Inflammatory macrophage treated with lipopolysaccharide for 1 hour (primary cell): ENCODE data around the gene NHLRC1.

ENCODE experiments used
- DNase-seq, 2 donors: peaks; one replicate each; pipeline ENCODE4 v3.0.0-alpha.2; 2020 to 2022

Gene NHLRC1

DNA sequence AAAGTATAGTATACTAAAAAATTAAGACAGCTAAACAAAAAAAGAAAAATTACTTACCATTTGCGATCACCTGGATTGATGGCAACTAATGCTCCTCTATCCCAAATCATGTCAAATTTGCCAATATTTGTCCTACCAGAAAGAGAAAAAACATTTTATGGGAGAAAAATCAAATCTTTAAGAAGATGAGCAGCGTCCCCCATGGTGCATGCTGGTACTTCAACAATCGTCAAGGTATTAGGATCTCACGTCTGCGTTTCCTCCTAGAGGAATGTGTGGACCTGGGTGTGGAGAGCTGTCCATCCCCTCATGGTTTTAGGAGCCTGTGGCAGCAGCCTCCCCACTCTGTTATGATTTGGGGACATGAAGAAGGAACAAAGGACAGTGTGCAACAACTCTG is 16.4 kb upstream of the NHLRC1 start:
- no peak for DNase-seq

DNA sequence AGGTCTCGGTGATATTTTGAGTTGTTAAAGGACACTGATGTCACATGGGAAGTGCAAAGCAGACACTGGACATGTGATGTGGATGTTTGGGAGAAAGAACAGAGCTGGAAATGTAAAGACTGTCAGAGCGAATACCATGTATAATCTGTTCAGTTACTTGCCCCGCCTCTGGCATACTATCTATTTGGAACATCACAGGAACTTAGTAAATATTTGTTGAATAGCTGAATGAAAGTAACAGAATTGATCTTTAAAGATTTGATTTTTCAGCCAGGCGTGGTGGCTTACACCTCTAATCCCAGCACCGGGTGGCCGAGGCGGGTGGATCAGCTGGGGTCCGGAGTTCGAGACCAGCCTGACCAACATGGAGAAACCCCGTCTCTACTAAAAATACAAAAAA is 13.8 kb upstream of the NHLRC1 start:
- DNase-seq, result no peak

DNA sequence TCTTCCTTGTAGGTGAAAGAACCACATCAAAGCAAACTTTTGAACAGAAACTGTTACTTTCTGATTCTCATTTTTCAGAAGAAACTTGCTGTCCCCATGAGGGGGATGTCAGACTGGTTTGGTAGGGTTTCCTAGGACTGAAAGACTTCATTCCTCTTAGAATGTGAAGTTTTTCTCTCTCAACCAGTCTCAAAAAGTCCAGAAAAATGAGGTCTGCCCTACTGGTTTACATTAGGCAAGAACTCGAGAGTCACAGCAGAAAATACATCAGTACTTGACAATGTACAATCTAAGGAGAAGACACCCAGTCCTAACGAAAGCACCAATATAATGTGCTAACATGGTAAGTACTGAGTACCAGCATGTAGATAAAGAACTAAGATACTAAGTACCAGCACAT is 12.7 kb upstream of the NHLRC1 start:
- DNase-seq, result no peak

DNA sequence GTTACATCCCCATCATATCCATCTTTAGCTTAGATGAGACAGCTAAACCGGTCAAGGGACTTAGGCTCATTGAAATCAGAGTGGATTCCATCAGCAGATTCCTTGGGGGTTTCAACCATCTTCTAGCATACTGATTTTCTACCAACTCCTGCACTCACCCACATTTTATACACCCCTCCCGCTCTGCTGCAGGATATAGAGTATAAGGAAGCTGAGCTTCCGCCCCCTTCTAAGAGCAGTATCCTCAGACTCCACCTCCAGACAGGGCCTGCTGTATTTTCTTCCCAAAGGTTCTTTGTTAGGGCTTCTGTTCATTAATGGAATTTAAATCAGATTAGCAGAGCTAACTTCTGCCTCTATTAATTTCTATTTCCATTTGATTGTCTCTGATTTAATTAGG is 9.9 kb upstream of the NHLRC1 start:
- no peak for DNase-seq

DNA sequence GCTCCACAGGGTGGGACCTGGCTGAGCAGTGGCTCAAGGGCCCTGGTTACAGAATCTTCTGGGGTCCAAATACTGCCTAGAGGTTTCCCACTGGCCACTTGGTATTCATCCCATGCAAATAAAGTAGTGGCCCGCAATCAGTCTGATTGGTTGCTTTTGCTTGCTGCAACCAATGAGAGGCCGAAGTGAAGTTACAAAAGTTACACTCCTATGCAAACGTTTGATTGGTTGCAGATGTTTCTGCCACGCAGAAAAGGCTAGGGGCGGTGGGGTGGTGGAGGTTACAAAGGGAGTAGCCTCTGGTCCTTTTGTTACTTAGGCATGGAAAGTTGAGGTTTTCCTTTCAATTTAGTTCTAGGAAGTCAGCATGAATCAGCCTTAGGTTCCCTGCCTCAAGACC is 3.6 kb upstream of the NHLRC1 start:
- no peak for DNase-seq

DNA sequence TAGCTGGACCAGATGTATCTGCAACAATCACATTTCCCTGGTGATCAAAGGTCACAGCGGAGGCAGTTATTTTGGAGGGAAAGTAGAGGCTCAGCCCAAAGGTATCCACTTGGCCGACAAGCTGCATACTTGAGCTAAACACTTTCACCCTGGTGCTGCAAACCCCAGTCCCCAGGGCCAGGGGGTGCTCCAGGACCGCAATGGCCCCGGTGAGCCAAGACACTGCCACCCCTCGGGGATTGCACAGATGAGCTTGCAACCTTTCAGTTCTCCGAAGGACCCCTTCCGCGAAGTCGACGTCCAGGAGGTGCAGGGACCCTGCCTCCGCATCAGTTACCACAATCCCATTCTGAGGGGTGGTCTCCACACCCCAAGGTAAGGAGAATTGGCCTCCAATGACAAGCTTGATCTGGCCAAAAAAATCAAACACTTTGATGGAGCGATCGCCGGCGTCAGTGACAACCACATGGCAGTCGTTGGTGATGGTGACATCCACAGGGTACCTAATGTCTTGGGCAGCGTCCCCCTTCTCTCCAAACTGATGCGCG is 823 bp downstream of the NHLRC1 start:
- DNase-seq, result no peak

DNA sequence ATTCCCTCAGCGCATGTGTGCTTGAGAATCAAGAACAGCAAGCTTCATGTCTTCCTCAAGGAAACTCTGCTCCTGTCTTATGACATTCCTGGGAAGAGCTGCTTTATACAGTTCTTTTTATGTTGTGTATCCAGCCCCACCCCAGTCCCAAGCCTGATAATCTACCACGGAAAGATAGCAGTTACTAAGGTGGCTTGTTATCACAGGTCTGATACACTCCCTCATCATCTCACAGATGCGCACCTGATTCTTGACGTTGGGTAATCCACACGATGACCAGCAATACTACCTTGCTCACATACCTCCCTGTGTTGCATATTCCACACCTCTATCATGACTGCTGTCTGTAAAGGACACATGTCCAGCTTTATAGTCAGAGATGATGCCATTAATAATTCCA is 3.2 kb downstream of the NHLRC1 start:
- no peak for DNase-seq

DNA sequence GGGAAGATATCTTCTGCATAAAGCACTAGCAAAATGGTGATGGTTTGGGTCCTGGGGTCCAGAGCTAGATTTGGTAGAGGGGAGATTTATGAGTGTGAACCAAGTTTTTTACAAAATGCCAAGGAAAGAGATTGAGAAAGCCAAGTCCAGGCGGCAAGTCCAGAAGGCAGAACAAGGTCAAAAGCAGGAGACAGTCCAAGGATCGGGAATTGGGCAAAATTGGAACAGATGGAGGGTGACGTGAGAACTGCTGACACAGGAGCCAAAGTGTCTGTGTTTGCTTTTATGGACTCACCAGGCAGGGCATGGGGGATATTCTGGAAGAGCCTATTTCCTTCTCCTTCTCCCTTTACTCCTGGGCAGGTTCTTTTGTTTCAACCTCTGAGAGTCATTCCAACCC is 4.1 kb downstream of the NHLRC1 start:
- no peak for DNase-seq

DNA sequence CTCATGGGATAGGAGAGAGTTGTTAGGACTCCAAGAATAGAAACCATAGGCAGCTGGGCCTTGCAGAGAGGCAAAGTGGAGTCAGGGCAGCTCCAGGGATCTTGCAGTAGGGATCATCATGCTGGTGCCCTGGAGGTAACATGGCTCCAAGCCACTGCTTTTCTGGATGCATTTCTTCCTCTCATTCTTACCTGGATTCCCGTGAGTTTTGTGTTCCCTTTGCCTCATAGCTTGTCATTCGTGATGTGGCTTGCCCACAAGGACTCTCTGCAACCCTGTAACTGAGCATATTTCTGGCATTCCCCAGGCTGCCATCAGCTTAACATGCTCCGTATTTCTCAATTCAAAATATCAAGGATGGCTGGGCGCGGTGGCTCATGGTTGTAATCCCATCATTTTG is 5.3 kb downstream of the NHLRC1 start:
- no peak for DNase-seq

DNA sequence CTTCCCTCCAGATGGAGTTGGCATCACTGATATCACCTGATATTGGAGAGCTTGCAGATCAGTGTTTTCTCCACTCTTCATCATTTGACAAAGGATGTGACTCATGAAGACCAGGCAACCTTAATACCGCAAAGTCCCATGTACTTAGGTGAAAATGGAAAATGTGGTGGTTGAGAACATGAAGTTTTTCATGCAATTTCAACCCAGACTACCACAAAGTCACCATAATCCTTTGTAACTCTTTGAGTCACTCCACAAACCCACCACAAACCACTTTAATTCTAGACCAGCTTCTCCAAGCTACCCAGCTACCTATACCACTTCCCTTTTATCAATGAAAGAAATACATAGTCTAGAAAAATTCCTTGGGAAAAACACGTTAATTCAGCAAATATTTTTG is 7.1 kb downstream of the NHLRC1 start:
- no peak for DNase-seq

DNA sequence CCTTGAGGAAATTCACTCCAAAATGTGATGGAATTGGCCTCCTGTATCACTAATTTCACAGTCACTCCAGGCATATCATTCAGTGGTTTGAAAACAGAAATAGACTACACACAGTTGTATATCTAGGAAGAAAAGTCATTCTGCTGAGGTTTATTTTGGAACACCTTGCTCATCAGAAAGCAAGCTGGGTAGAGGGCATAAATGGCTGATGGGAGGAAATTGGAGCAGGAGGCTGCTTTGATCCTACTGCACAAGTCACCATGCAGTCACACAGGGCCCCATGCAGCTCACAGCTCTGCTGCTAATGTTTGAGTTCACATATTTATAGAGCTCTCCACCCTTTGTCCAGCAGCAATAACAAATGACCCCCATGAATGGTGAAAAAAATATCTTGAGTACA is 12.3 kb downstream of the NHLRC1 start:
- no peak for DNase-seq

DNA sequence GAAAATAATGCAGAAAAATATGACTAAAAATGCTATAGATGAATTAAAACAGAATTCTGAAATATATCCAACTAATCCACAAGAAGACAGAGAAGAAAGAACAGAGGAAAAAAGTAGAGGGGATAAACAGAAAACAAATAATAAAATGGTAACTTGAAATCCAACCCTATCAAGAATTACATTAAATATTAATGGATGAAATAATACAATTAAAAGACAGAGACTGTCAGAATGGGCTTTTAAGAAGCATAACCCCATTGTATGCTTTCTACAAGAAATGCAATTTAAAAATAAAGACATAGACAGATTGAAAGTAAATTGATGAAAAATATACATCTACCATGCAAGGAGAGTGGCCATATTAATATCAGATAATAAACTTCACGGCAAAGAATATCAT is 15.4 kb downstream of the NHLRC1 start:
- no peak for DNase-seq

DNA sequence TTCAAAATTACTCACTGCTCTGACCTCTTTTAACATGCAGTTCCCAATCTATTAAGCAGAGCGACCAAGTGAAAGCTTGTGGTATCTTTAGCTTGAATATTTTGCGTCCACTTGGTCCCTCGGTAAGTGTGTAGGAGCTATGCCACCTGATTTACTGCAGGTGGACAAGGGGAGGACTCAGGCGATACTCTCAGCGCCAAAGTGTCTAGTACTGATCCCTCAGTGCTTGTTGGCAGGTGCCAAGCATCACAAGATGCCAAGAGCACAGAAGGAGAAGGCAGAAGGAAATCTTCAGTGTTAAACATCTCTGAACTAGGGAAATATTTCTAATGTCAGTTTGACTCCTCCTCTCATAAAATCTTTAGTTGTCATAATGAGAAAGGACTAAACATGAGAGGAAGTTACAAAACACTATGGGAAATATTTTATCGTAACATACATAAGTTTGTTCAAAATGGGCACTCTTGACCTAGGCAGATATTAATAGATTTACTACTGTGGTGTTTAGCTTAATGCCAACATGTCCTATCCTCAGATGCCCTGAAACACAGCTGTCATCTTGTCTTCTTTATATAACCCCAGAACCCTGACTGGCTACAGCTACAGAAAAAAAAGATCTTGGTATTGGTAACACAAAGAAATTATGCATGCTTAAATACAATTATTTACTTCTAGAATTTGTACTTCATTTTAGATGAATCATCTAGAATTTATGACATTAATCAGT is 19.5 kb downstream of the NHLRC1 start:
- DNase-seq, result no peak

DNA sequence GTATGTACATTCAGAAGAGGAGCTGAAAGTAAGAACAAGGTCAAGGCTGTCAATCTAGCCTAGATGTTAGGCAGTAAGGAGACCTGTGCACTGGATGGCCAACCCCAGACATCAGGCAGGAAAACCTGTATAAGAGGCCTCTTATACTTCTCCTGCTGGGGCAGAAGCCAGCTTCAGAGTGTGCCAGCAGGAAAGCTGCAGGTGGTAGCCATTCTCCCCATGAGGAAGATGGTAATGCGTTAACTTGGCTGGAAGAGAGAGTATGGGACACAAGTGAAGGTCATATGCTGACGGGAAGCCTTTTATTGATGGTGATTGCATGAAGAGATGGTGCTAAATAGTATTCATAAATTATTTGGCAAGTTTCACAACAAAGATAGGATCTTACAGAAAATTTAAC is 20.6 kb downstream of the NHLRC1 start:
- DNase-seq, result no peak

DNA sequence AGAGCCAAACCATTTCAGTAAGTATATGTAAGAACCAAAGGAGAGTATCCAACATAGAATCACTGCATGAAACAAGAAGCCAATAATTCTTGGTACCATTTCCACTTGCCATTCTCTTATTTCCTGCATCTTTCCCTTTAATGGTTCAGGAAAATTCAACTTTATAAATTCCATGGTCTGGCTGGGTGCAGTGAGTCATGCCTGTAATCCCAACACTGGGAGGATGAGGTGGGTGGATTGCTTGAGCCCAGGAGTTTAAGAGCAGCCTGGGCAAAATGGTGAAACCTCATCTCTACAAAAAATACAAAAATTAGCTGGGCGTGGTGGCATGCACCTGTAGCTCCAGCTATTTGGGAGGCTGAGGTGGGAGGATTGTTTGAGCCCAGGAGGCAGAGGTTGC is 21.2 kb downstream of the NHLRC1 start:
- DNase-seq, result no peak

DNA sequence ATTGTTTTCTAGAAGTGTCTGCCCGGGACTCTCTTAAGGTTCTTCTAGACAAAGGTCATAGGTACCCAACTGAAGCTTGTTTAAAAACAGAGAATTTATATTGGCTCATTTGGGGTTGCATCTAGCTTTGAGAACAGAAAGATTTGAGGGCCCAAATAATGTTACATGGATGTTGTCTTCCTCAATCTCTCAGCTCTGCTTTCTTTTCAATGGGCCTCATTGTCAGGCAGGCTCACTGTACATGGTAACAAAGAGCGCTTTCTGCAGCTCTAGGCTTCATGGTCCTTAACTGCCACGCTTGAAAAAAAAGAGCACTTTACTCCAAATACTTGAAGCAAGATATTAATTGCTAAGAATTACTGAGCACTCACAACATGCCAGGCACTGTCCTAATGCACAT is 22.2 kb downstream of the NHLRC1 start:
- DNase-seq, result no peak

DNA sequence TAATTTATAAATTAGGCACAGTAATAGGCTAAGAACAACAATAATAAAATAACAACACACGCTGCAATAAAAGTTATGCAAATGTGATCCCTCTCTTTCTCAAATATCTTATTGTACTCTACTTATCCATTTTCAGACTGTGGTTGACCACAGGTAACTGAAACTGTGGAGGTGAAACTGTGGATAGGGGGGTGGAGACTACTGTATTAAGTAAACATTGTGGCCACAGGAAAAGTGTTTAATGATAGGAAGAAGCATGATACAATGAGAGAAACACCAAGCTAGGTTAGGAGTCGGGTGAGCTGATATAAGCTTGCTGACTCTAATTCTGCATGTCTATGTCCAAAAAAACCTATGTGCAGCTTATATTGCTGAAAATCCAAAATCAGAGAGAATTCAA is 23.0 kb downstream of the NHLRC1 start:
- DNase-seq, result no peak

DNA sequence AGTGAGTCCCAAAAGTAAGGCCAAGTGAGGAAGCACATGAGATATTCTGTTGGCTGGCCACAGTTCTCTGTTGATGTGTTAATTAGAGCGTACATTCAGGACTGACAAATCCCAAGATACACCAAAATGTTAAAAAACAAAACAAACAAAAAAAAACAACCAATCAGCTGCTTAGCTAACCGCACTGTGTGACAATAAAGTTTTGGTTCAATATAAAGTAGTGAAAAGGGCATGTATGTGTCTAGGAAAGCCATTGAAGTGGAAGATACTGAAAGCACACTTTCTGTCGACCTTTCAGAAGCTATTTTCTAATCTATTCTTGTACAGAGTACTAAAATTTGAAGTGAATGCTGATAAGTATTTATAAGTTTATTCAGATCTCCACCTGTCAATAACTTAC is 26.1 kb downstream of the NHLRC1 start:
- DNase-seq, result no peak

DNA sequence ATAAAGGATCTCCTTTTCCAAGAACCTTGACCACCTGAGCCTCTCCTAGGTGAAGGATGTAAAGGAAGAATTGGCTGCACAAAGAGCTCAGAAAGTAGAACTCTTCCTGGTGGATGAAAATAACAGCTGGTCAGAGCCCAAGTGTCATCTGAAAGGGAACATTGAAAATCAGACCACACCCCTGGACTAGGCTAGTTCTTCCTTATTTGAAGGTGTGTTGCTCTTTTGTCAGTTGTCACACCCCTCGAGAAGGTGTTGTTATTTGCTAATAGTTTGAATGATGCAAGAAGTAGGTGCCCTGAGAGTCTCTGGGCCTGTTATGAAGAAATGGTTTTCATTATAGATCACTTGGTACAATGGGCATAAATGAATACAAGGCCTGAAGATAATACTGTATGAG is 31.1 kb downstream of the NHLRC1 start:
- no peak for DNase-seq

DNA sequence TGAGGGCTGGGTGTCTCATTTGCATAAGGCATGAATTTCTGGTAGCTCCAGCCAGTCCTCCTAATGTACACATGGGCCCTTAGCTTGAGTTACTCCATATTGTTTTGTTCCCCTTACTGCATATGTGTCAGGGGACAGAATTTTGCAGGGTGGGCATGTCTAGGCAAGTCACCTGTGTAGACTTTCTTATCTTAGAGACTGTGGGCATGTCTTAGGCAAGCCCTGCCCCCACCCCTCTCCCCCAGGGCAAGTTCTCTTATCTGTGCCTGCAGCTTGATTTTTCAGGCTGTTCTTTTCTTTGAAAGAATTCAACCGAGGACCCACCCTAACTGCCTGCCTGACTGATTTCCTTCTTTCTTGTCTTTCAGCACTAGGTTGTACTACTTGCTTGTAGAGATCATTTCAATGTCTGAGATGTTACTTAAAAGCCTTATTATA is 32.1 kb downstream of the NHLRC1 start:
- no peak for DNase-seq

DNA sequence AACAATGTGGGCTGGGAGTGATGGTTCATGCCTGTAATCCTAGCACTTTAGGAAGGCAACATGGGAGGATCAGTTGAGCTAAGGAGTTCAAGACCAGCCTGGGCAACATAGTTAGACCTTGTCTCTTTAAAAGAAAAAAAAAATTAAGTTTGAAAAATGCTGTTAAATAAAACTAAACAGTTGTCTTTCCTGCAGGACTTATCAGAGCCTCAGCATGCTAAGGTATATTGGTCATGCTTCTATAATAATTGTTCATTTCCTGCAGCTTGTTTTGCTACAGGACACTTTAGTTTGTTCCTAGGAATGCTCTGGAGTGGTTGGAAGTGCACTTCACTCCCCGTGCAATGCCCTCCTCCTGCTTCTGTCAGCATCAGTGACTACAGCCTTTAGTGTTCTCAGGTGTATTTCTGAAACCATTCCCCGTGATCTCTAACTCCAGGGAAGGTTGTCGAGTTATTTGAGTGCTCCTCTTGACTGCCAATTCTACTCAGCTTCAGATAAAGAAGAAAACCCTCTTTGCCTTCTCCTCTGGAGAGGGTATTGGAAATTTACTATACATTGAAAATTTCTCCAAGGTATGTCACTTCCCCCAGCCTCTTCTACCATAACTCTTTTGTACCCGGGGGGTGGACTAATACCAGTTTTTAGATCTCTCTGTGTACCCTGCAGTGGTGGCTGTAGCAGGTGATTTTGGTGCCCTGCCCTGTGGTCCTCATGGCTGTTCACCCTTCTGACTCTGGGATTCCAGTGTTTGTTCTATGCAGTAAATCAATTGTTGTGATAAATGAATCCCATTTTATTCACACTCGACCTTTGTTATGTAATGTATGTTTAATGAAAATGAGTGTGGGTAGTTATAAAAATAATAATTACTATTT is 33.8 kb downstream of the NHLRC1 start:
- no peak for DNase-seq

DNA sequence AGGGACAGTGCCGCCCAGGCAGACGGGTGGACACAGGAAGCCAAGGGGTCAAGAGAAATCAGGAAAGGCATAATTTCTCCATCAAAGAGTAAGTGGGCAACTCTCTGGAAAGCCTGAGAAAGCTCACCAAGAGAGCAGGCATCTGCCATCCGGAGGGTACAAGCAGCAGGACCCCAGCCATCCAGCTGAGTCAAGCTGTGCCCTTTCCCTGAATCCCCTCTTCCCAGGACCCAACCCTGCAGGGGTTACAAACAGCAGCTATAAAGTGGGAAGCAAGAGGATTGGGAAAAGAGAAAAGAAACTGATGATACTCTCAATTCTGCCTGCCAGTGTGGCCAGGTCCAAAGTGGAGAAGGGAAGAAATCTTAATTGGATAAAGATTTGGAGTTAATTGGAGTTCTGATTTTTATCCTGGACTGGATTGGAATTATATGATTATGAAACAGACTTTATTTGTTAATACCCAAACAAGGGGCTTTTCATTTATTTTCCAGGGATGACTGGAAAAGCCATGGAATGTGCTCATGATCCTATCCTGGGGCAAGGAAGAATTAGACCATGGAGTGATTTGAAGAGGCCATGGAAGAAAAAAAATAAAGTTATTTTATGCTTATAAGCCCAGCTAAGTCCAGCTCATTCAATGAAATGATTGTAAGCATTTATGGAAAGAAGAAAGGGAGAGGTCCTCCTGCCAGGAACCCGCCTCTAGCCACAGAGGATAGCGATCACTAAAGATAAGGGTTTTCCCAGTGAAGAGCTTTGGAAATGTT is 34.9 kb downstream of the NHLRC1 start:
- DNase-seq, result no peak

DNA sequence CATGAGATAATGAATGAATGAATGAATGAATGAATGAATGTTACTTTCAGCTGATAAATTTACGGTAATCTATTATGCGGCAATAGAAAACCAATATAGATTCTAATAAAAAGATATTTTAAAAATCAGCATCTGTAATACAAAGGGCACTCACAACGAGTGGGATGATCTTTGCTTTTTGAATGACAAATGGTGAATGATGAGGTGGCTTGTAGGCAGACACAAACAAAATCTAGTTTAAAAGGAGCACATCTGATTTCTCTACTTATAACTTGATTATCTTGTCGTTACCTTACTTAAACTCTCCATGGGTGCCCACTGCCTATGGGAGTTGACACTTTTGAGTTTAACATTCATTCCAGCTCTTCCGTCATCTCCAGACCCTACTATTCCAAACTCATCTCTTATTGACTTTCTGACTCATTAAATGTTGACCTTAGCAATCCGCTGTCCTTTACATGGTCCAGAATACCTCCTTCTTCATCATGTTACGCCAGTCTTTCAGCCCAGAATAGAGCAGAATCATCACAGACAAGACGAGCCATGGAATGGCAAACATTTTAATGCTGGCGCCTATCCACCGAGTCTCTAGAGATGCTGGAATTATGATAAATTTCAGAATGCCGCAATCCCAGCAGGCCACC is 41.3 kb downstream of the NHLRC1 start:
- DNase-seq, result no peak
